Astrocyte (in vitro differentiated cells and primary cell): ENCODE data around the gene ZFYVE21.

Experiments used
- CTCF ChIP-seq: IDR thresholded peaks from 2 replicates; pipeline ENCODE4 v1.5.1; 2011; ENCODE audit warnings: low read depth, mild to moderate bottlenecking, inconsistent platforms, low read length, moderate library complexity; ENCODE audit not compliant: insufficient read depth
- EZH2 ChIP-seq: IDR thresholded peaks from 2 replicates; pipeline ENCODE4 v1.6.1; 2012; ENCODE audit warnings: mild to moderate bottlenecking, low read length, inconsistent platforms; ENCODE audit not compliant: insufficient read depth

GRCh38 chr14:103773521-103773920 is 57.9 kb downstream of the ZFYVE21 start:
- no peak for TF ChIP-seq CTCF
- TF ChIP-seq EZH2, result no peak
